GM12878 (cell line): ENCODE results near the gene PARP16. TPM values are rescaled to one million over a fixed set of nuclear protein-coding genes. Genes with fewer than 3 reads are reported as not detected.

Source experiments
- ATAC-seq: fragments of 200-7000 bp; cut with Tn5 transposase; 3 replicates; pipeline ENCODE4 v1.9.1; 2020; ENCODE audit warnings: mild to moderate bottlenecking, moderate library complexity
- BruUV-seq: library from RNA; stranded (reverse); fragments of 400-500 nt; replicated peaks from 2 replicates; lab custom pipeline; 2021; lab: Mats Ljungman, UMichigan
- CTCF ChIA-PET: fragments of 300-600 bp; sonication (Branson Sonifier 250); formaldehyde crosslinking; extraction: SDS; loops from one replicate; lab custom pipeline; 2021; ENCODE audit warnings: inconsistent platforms; lab: Yijun Ruan, JAX
- POLR2A ChIA-PET: fragments of 350-600 bp; formaldehyde crosslinking; extraction: SDS; loops from one replicate; lab custom pipeline; 2021; ENCODE audit warnings: inconsistent platforms; lab: Charles Lee
- RAD21 ChIA-PET: fragments of 300-600 bp; sonication (Branson Sonifier 250); formaldehyde crosslinking; loops from one replicate; lab custom pipeline; 2023; ENCODE audit warnings: antibody characterized with exemption; ENCODE audit not compliant: unreplicated experiment; lab: Charles Lee
- SMC1A ChIA-PET: fragments of 300-600 bp; sonication (Branson Sonifier 250); formaldehyde crosslinking; loops from one replicate; lab custom pipeline; 2023; ENCODE audit not compliant: unreplicated experiment, uncharacterized antibody; lab: Charles Lee
- DNase-seq: peaks from one replicate; pipeline ENCODE4 v3.0.0-alpha.2; 2011; ENCODE audit warnings: low read depth, low spot score
- FAIRE-seq: peaks from 3 replicates; lab custom pipeline; 2011; peaks lifted over from hg19 to GRCh38; lab: Jason Lieb, UNC
- H2AFZ ChIP-seq: 2 replicates; pipeline ENCODE4 v1.6.0; 2011; ENCODE audit warnings: low read depth, low read length, control low read depth; ENCODE audit not compliant: control insufficient read depth
- H3K27ac ChIP-seq: 2 replicates; pipeline ENCODE4 v1.5.1; 2011; ENCODE audit warnings: control low read depth; ENCODE audit not compliant: control insufficient read depth, insufficient read depth
- H3K27me3 ChIP-seq, 2 experiments: replicated peaks in 1 of 2; 2 replicates each; pipeline versions ENCODE4 v1.6.0 to v1.6.1; 2011; ENCODE audit warnings: low read length in 1 of 2; ENCODE audit not compliant: control insufficient read depth in 2 of 2, insufficient read depth in 2 of 2
- H3K36me3 ChIP-seq, 2 experiments: 2 replicates each; pipeline ENCODE4 v1.5.1; 2011; ENCODE audit warnings: low read length in 1 of 2; ENCODE audit not compliant: control insufficient read depth in 2 of 2, insufficient read depth in 2 of 2
- H3K4me1 ChIP-seq: 2 replicates; pipeline ENCODE4 v1.6.1; 2011; ENCODE audit warnings: mild to moderate bottlenecking, low read length, moderate library complexity, mixed read lengths; ENCODE audit not compliant: control insufficient read depth, insufficient read depth
- H3K4me2 ChIP-seq: 2 replicates; pipeline ENCODE4 v1.6.0; 2011; ENCODE audit warnings: control low read depth; ENCODE audit not compliant: control insufficient read depth, insufficient read depth
- H3K4me3 ChIP-seq: fragments of 200-600 bp; sonication (generic); 2 replicates; pipeline ENCODE4 v1.5.1; 2016
- H3K79me2 ChIP-seq: 2 replicates; pipeline ENCODE4 v1.6.0; 2011; ENCODE audit warnings: low read length; ENCODE audit not compliant: control insufficient read depth, insufficient read depth
- H3K9ac ChIP-seq: 2 replicates; pipeline ENCODE4 v1.8.0; 2011; ENCODE audit warnings: low read length, control low read depth, mixed read lengths; ENCODE audit not compliant: control insufficient read depth, insufficient read depth
- H3K9me3 ChIP-seq: replicated peaks from 3 replicates; pipeline ENCODE4 v1.5.1; 2011; ENCODE audit warnings: mild to moderate bottlenecking, low read length; ENCODE audit not compliant: control insufficient read depth, insufficient read depth
- H4K20me1 ChIP-seq: 2 replicates; pipeline ENCODE4 v1.6.0; 2011; ENCODE audit not compliant: control insufficient read depth, insufficient read depth
- BHLHE40 ChIP-seq, 2 experiments: fragments of 450-650 bp in 1 of 2; IDR thresholded peaks; 2 replicates each; pipeline ENCODE4 v1.6.1; 2011 to 2017; ENCODE audit warnings: low read depth in 2 of 2, borderline replicate concordance in 1 of 2, improper control_type of control experiment in 1 of 2, low read length in 1 of 2, mild to moderate bottlenecking in 1 of 2
- CREB1 ChIP-seq: IDR thresholded peaks from 2 replicates; pipeline ENCODE4 v1.6.1; 2012; ENCODE audit warnings: low read depth, mild to moderate bottlenecking, inconsistent platforms
- EED ChIP-seq: sonication (generic); IDR thresholded peaks from 2 replicates; pipeline ENCODE4 v1.6.1; 2016; ENCODE audit warnings: antibody characterized with exemption, low read depth
- ESRRA ChIP-seq: IDR thresholded peaks from 2 replicates; pipeline ENCODE4 v1.6.1; 2012; ENCODE audit warnings: mild to moderate bottlenecking, low read length, improper control_type of control experiment
- FOS ChIP-seq: IDR thresholded peaks from 3 replicates; pipeline ENCODE4 v1.6.1; 2011; ENCODE audit warnings: borderline replicate concordance; ENCODE audit not compliant: insufficient read length; ENCODE audit errors: extremely low read depth
- FOXM1 ChIP-seq: IDR thresholded peaks from 2 replicates; pipeline ENCODE4 v1.6.1; 2012; ENCODE audit warnings: low read depth, mild to moderate bottlenecking, inconsistent platforms, low read length, moderate library complexity
- KAT2A ChIP-seq: conservative IDR thresholded peaks from 2 replicates; pipeline ENCODE4 v1.6.1; 2011; ENCODE audit warnings: low read depth, low read length; ENCODE audit not compliant: control insufficient read depth
- MTA2 ChIP-seq: fragments of 450-650 bp; IDR thresholded peaks from 2 replicates; pipeline ENCODE4 v1.6.1; 2016; ENCODE audit warnings: low read depth, mild to moderate bottlenecking, moderate library complexity
- MYC ChIP-seq: IDR thresholded peaks from 2 replicates; pipeline ENCODE4 v1.6.1; 2011; ENCODE audit warnings: mild to moderate bottlenecking, low read length, moderate library complexity, inconsistent platforms; ENCODE audit not compliant: insufficient read depth, insufficient replicate concordance, insufficient read length, severe bottlenecking
- PAX5 ChIP-seq: IDR thresholded peaks from 2 replicates; pipeline ENCODE4 v1.6.1; 2011; ENCODE audit warnings: low read depth, low read length, borderline replicate concordance
- PML ChIP-seq: IDR thresholded peaks from 2 replicates; pipeline ENCODE4 v1.6.1; 2012; ENCODE audit warnings: low read length, inconsistent platforms
- SIX5 ChIP-seq: IDR thresholded peaks from 2 replicates; pipeline ENCODE4 v1.6.1; 2011; ENCODE audit warnings: mild to moderate bottlenecking, low read depth, low read length, moderate library complexity; ENCODE audit not compliant: severe bottlenecking
- SREBF2 ChIP-seq: IDR thresholded peaks from 2 replicates; pipeline ENCODE4 v1.6.1; 2012; ENCODE audit warnings: mild to moderate bottlenecking, low read length
- TAF1 ChIP-seq: IDR thresholded peaks from 2 replicates; pipeline ENCODE4 v1.6.1; 2011; ENCODE audit warnings: mild to moderate bottlenecking, low read depth, low read length, borderline replicate concordance
- YY1 ChIP-seq: IDR thresholded peaks from 2 replicates; pipeline ENCODE4 v1.6.1; 2011; ENCODE audit warnings: low read depth, mild to moderate bottlenecking, low read length
- ZNF217 ChIP-seq: fragments of 450-650 bp; IDR thresholded peaks from 2 replicates; pipeline ENCODE4 v1.6.1; 2017; ENCODE audit warnings: antibody characterized with exemption, mild to moderate bottlenecking
- WGBS: methylation state at CpG from one replicate; pipeline ENCODE4 v1.1.6; 2016; ENCODE audit warnings: low lambda C conversion rate; ENCODE audit not compliant: insufficient replicate concordance, insufficient coverage; ENCODE audit errors: missing lambda C conversion rate; 5-methylcytosine and 5-hydroxymethylcytosine counted together
- in situ Hi-C: fragments of 300-500 bp; cut with MboI; formaldehyde crosslinking; loops from 9 replicates; pipeline ENCODE4 v1.14.3; 2018; ENCODE audit warnings: mixed read lengths
- intact Hi-C: fragments of 100-400 bp; cut with micrococcal nuclease; formaldehyde crosslinking; loops from one replicate; pipeline ENCODE4 v1.14.2; 2022; ENCODE audit not compliant: unreplicated experiment
- polyA plus RNA-seq, 11 experiments: library from polyadenylated mRNA; depleted of rRNA in 4 of 11; unstranded in 6 of 11; stranded (reverse) in 5 of 11; fragments of >200 nt; fragmentation: Nextera tagmentation in 4 of 11; fragmentation: Illumina TruSeq in 1 of 11; extraction: Ambion mirVana in 4 of 11; extraction: Trizol in 1 of 11; gene quantifications; 1 replicate in 1 of 11; 2 replicates in 10 of 11; pipeline versions ENCODE4 v1.2.1 to v1.2.3, GENCODE V29; 2011 to 2016; ENCODE audit warnings: inconsistent platforms in 2 of 11, missing spikeins in 2 of 11, low read depth in 1 of 11
- total RNA-seq, 4 experiments: library from RNA; depleted of rRNA in 3 of 4; stranded (reverse); fragments of >200 nt in 3 of 4; fragmentation: Illumina TruSeq in 1 of 4; extraction: Trizol in 1 of 4; gene quantifications; 2 replicates each; pipeline versions ENCODE4 v1.2.1 to v1.2.3, GENCODE V29; 2013 to 2021
- TF ChIP-seq, protein P1 (sequence below): IDR thresholded peaks from 2 replicates; pipeline ENCODE4 v1.6.1; 2011; ENCODE audit warnings: borderline replicate concordance, low read depth, mild to moderate bottlenecking, moderate library complexity, low read length; ENCODE audit not compliant: insufficient read depth, poor library complexity, severe bottlenecking
- TF ChIP-seq, protein P2 (sequence below): IDR thresholded peaks from 2 replicates; pipeline ENCODE4 v1.6.1; 2012; ENCODE audit warnings: low read depth, low read length, improper control_type of control experiment
- TF ChIP-seq, protein P3 (sequence below), 3 experiments: IDR thresholded peaks in 2 of 3; conservative IDR thresholded peaks in 1 of 3; 2 replicates each; pipeline ENCODE4 v1.5.1; 2011; ENCODE audit warnings: low read depth in 3 of 3, low read length in 3 of 3, mild to moderate bottlenecking in 3 of 3, control low read depth in 2 of 3, moderate library complexity in 2 of 3, inconsistent platforms in 1 of 3, mixed read lengths in 1 of 3; ENCODE audit not compliant: control insufficient read depth in 2 of 3, insufficient read depth in 1 of 3; ENCODE audit errors: extremely low read depth in 1 of 3

PARP16 gene
- total and polyA plus RNA-seq, 10 of the 15 experiments (the other 5 are each of a cell fraction or from before 2014, with no cell fraction given), result 4.9 to 15.7 (median 9.9) TPM

DNA sequence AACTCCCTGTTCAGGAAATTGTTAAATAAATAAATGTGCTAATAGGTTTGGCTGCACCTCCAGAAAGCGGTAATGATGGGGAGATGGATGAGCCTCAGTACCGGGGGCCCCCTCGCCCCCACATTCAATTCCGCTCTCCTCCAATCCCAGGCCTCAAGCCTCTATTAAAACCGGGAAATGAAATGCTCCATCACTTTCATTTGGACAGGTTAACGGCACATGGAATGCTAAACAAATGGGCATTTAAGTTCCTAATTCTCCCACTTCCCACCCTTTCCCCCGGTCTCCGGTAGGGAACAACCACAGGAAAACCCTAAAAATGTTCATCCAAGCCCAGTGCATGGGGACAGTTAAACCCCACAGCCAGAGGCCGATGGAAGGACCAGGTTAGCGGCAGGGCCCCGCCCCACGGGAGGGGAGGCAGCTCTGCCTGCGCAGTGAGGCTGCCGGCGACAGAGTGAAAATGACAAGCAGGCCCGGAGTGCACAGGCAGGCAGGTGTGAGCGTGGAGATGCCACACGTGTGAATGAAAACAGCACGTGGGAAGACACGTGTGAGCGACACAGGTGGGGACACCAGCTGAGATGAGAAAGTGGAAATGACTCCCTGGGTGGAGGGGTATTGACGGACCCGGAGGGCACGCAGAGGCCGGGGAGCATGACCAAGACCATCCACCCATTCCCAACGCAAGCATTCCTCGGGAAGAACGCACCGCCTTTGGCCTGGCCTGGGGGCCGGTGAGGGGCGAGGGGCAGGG is 45.9 kb upstream of the PARP16 start (continued):
- TF ChIP-seq SREBF2, result no peak
- no peak for TF ChIP-seq FOXM1
- TF ChIP-seq MTA2, result no peak
- no peak for TF ChIP-seq TAF1
- no peak for TF ChIP-seq SIX5
- TF ChIP-seq, protein P1, sequence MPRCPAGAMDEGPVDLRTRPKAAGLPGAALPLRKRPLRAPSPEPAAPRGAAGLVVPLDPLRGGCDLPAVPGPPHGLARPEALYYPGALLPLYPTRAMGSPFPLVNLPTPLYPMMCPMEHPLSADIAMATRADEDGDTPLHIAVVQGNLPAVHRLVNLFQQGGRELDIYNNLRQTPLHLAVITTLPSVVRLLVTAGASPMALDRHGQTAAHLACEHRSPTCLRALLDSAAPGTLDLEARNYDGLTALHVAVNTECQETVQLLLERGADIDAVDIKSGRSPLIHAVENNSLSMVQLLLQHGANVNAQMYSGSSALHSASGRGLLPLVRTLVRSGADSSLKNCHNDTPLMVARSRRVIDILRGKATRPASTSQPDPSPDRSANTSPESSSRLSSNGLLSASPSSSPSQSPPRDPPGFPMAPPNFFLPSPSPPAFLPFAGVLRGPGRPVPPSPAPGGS, result no peak
- no peak for TF ChIP-seq EED

DNA sequence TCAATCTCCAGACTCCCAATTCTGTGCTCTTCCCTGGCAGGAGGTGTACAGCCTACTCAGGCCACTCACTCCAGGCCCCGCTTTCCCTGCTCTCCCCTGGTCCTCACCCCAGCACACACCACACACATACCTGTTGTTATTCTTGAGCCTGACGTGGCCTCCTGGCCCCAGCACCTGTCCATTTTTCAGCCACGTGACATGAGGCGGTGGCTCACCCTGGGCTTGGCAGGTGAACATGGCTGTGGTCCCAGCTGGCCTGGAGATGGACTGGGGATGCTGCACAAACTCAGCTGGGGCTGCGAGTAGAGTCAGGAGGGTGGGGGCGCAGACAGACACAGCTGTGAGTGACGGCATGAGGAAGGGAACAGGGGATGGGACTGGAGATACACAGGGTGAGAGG is 45.1 kb upstream of the PARP16 start:
- no peak overlapping the region for H3K4me3 ChIP-seq
- ChIA-PET RAD21 (no interaction called here), POLR2A (no interaction called here), CTCF (no interaction called here), SMC1A (no interaction called here)
- WGBS, result 17% methylated on average over 6 of the region's 7 CpGs
- ATAC-seq (no peak), FAIRE-seq (no peak), DNase-seq (no peak)
- H3K4me2 ChIP-seq, result no peak overlapping the region
- H3K4me1 ChIP-seq, result peaks cover 3% of the 10 kb centered on the region
- no peaks in the 10 kb centered on the region for H3K36me3 ChIP-seq
- H4K20me1 ChIP-seq, result no peaks in the 10 kb centered on the region
- no peaks in the 10 kb centered on the region for H3K9me3 ChIP-seq
- H3K27me3 ChIP-seq, result no peaks in the 10 kb centered on the region
- no peak overlapping the region for H3K27ac ChIP-seq
- intact Hi-C loops (no loop called here), in situ Hi-C loops (no loop called here)
- H3K9ac ChIP-seq, result no peak overlapping the region
- no TSS peak for BruUV-seq
- H2AFZ ChIP-seq, result no peak overlapping the region
- H3K79me2 ChIP-seq, result no peaks in the 10 kb centered on the region
- TF ChIP-seq, protein P2, sequence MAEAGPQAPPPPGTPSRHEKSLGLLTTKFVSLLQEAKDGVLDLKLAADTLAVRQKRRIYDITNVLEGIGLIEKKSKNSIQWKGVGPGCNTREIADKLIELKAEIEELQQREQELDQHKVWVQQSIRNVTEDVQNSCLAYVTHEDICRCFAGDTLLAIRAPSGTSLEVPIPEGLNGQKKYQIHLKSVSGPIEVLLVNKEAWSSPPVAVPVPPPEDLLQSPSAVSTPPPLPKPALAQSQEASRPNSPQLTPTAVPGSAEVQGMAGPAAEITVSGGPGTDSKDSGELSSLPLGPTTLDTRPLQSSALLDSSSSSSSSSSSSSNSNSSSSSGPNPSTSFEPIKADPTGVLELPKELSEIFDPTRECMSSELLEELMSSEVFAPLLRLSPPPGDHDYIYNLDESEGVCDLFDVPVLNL, result no peak
- TF ChIP-seq KAT2A, result no peak
- no peak for TF ChIP-seq CREB1
- TF ChIP-seq ZNF217, result no peak
- no peak for TF ChIP-seq YY1
- TF ChIP-seq BHLHE40 (IDR thresholded peaks at IDR 0.05; ENCODE audit: borderline replicate concordance in 1 of 2, low read depth in 2 of 2, low read length in 1 of 2), result no peak
- no peak for TF ChIP-seq PML
- no peak for TF ChIP-seq TAF1
- no peak for TF ChIP-seq FOS
- no peak for TF ChIP-seq PAX5
- TF ChIP-seq, protein P3, sequence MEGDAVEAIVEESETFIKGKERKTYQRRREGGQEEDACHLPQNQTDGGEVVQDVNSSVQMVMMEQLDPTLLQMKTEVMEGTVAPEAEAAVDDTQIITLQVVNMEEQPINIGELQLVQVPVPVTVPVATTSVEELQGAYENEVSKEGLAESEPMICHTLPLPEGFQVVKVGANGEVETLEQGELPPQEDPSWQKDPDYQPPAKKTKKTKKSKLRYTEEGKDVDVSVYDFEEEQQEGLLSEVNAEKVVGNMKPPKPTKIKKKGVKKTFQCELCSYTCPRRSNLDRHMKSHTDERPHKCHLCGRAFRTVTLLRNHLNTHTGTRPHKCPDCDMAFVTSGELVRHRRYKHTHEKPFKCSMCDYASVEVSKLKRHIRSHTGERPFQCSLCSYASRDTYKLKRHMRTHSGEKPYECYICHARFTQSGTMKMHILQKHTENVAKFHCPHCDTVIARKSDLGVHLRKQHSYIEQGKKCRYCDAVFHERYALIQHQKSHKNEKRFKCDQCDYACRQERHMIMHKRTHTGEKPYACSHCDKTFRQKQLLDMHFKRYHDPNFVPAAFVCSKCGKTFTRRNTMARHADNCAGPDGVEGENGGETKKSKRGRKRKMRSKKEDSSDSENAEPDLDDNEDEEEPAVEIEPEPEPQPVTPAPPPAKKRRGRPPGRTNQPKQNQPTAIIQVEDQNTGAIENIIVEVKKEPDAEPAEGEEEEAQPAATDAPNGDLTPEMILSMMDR (IDR thresholded peaks at IDR 0.05 in 2 of 3, conservative IDR thresholded peaks at IDR 0.05 in 1 of 3; ENCODE audit: control insufficient read depth in 2 of 3, extremely low read depth in 1 of 3, insufficient read depth in 1 of 3, low read depth in 3 of 3, low read length in 3 of 3), result no peak
- TF ChIP-seq ESRRA, result no peak
- TF ChIP-seq MYC, result no peak
